NCI-H446 treated with DMSO at 0.1 percent for 48 hours (cell line): ENCODE data around the gene TRIO.

ENCODE experiments used
- DNase-seq: peaks from one replicate; lab custom pipeline; 2025; lab: John Stamatoyannopoulos, UW

The TRIO gene

DNA sequence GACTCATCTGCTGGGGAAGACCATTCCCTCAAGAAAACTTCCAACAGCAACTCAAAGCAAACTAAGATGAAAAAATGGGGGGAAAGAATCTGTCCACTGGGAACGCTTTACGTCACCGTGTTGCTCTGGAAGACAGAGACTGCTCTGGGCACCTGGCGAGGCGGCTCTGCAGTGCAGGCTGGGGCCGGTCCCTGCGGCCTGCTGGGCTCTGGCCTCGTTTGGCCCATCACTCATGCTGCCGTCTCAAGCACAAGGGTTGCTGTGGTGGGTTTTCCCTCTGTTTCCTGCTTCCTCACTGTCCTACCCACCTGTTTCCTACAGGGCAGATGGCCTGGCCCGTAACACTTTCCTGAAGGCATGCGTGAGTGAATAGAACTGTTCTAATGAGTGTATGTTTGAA is 345.6 kb downstream of the TRIO start:
- DNase-seq, result no peak

DNA sequence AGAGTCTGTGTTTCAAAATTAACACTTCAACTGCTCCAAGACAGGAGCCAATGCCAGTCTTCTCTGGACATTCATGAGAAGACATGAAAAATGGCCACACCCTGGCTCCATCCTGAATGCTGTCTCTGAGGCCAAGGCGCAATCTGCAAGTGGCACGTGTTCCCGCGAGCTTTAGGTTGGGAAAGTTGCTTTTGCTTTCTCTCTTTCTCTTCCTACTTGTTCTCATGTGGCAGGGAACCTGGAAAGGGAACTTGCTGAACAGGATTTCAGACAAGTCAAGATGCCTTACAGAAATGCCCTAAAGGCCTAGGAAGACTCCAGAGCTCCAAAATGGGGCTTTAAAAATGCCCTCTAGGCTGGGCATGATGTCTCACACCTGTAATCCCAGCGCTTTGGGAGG is 346.5 kb downstream of the TRIO start:
- no peak for DNase-seq

DNA sequence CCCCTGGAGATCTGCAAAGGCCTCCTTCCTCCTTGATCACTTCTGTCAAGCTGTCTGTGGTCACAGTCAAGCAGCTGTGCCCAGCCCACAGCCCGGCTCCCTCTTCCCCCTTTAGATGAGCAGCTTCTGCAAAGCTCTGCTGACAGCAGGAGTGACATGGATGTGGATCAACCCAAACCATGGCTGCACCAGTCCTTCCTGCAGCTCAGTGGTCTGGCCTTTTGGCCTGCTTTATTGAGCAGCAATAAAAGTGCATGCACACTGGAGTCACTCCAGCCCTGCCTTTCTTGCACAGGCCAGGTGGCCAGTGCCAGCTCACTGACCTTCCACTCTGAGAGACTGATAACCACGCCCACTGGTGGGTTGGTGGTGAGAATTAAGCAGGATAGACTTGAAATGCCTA is 347.2 kb downstream of the TRIO start:
- DNase-seq, result no peak

DNA sequence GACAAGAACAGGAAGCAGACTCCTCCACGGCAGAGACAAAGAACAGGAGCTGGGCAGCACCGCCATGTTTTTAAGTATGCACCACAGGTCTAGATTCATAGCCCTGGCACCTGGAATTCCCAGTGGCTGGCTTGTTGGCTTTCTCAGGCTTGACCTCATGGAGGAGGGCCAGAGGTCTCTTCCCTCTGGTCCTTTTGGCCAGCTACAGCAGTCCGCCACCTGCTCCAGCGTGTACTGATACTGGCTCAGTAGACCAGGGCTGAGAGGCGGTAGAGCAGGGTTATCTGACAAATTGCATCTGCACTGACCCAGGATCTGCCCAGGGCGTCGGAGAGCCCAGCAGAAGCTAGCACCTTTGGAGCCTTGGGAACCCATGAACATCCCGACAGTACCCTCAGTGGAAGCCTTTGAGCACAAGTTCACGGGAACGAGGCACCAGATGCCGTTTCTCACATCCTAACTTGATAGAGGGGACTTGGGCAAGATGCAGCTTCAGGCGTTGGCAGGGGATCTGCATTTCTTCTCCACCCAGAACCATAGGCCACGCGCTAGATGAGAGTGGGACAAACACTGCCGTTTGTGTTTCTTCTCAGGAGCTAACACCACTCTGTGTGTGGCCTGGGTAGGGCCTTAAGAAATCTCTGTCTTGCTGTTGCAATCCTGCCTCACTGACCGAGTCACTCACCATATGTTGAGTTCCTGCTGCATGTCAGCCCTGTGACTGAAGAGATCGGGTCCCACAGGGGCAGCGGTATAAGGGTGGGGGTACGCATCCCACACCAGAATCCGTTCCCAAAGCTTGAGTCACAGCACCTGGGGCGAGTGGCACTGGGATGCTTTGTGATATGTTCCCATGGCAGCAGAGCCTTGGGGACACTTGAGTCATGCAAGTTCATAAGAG is 348.1 kb downstream of the TRIO start:
- no peak for DNase-seq

DNA sequence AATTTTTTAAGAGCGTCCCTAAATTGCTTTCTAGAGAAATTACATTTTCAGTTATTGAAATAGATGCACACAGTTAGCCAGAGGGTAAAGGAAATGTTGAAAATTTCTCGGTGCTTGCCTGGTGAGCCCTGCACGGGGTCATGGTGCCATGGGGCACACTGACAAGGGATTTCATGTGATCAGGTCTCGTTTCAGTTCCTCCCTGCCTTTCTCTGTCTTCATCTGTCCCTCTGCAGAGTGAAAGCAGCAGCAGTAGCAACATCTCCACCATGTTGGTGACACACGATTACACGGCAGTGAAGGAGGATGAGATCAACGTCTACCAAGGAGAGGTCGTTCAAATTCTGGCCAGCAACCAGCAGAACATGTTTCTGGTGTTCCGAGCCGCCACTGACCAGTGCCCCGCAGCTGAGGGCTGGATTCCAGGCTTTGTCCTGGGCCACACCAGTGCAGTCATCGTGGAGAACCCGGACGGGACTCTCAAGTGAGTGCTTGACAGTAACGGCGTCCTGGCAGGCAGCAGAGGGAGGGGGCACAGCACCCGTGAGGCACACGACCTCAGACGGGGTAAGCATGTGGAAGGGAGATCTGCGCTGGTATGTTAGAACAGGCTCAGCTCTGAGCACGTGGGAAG is 349.3 kb downstream of the TRIO start:
- no peak for DNase-seq

DNA sequence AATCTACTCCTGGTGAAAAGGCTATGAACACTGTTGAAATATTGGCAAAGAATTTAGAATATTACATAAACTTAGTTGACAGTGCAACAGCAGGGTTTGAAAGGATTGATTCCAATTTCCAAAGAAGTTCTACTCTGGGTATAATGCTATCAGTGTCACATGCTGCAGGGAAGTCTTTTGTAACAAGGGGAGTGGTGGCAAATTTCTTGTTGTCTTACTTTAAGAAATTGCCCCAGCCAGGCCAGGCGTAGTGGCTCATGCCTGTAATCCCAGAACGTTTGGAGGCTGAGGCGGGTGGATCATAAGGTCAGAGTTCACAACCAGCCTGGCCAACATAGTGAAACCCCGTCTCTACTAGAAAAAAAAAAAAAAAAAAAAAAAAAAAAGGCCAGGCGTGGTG is 352.2 kb downstream of the TRIO start:
- DNase-seq, result no peak

DNA sequence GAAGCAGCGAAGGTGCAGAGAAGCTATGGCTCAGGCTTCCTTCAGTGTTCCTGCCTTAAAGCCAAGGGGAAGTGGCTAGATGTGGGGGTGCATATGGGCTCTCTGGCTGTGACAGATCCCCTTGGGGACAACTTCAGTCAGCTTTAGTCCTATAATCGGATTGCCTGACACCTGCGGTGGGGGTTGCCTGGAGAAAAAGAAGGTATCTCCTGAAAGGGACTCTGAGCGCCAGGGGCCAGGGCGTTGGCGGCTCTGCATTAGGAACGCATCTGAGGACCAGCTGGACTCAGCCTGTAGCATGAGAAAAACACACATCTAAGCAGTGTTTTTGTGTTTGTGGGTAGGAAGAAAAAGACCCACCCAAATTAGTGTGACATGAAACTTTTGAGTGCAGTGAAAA is 354.2 kb downstream of the TRIO start:
- no peak for DNase-seq

DNA sequence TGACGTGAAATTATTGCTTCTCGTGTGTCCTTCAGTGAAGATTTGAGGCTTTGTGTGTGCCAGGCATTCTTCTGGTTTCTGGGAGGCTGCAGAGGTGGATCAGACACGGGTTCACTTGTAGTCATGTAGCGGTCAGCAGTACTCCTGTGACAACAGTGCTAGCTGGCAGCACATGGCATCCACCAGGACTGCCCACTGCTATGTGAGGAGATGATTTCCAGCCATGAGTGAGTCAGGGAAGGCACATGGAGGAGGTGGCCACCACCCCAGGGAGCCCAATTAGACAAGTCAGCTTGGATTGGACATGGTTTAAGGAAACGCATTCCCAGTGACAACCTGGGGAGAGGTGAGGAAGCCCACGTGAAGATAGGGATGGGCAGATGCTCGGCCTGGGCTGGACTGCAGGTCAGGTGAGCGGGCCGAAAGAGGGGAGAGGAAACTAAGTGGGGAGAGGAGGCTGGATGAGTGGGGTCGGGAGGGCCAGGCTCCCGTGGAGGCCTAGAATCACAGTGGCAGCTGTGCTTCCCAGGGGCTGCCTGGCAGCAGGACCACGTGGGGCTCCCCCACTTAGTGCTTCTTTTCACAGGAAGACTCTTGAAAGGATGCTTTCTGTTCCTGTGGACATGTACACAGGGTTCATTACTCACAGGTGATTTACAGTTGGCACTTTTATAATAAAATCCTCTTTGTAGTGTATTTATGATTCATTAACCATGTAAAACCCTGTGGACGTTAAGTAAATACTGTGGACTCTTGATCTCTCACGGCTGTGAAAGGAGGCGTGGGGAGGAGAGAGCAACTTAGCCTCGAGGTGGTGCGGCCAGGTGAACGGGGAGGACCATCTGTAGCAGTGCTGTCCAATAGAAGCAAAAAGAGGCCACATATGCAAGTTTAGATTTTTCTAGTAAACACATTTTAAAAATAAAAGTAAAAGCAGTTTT is 358.5 kb downstream of the TRIO start:
- no peak for DNase-seq

DNA sequence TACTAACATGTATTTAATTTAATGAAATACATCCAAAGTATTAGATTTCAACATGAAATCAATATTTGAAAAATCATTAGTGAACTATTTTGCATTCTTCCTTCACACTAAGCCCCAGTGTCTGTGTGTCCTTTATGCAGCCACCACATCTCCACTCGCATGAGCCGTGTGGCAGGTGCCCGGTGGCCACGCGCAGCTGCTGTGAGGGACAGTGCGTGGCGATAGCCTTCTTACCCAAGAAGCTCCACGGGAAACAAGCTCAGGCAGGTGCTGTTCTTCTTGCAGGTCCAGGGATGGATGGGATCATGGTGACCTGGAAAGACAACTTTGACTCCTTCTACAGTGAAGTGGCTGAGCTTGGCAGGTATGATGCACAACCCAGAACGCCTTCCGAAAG is 359.1 kb downstream of the TRIO start:
- DNase-seq, result no peak

DNA sequence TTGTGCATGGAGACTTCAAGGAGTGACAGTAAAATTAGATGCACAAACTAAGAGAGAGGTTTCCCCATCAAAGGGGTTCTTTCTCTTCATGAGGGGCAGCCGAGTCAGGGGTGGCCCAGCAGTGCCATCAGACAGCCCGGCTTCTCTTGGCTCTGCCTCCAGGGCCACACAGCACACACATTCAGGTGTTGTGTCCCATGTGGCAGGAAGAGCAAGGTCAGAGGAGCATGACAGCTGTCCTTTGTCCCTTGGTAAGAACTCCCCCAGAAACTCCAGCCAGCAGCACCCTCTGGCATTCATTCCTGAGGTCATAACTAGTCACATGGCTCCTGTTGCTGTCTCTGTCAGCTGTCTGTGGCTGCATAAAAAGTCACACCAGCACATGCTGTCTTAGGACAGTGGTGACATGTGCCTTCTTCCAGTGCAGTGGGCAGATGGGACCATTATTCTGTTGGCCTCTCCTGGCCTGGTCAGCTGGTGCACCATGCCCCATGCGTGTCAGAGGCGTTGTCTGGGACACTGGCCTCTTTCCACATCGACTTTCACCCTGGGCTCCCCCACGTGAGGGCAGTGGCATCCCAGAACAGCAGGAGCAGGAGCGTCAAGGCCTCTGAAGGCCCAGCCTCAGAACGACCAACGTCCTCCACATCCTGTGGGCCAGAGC is 360.0 kb downstream of the TRIO start:
- DNase-seq, result no peak

DNA sequence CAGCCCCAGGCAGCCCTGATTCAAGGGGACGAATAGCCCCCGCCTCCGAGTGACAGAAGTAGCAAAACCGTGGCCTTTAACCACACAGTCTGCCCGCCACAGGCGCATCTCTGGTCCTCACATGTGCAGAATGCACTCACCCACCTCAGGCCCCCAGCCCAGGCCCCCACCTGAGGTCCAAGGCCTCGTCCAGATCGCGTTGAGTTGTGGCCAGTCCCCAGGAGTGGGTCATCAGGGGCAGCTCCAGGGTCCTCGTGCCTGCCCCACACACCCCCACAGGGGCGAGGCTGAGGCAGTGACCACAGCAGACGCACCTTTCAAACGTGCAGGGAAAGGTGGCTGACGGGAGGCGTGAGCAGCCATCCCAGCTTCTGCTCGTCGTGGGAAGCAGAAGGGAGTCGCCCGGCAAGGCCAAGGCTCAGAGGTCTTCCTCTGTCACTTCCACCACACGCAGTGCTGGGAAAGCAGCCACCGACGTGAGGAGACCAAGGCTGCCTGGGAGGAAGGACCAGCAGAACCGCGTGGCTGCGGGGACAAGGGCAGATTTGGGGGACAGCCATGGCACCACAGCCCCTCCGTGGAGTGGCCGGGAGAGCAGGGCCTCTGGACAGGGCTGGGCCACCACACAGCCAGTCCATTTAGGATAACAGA is 360.7 kb downstream of the TRIO start:
- no peak for DNase-seq

DNA sequence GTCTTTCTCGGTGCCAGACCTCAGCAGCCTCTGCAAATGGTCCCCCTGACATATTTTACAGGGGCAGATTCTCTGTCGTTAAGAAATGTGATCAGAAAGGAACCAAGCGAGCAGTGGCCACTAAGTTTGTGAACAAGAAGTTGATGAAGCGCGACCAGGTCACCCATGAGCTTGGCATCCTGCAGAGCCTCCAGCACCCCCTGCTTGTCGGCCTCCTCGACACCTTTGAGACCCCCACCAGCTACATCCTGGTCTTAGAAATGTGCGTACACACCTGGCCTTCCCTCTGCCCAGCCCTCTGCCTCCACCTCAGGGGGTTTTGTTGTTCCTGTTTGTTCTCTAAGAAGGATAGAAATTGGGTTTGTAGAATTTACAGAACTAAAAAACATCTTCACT is 361.2 kb downstream of the TRIO start:
- no peak for DNase-seq

DNA sequence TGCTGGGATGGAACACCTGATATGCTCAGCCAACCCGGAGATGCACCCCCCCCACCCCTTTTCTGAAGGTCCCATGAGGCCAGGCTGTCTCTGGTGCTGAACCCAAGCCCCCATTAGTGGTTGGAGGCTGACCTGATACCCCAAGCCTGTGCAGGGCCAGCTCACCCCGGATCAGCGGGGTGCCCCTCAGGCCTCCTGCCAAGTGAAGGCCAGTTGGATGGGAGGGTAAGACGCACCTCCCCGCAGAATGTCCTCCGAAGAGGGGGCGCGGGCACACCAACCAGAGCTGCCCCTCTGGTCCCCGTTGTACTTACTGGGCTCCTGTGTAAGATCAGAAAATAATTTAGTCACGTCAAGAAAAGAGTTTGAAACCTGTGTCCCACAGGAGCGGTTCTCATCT is 361.7 kb downstream of the TRIO start:
- DNase-seq, result no peak

DNA sequence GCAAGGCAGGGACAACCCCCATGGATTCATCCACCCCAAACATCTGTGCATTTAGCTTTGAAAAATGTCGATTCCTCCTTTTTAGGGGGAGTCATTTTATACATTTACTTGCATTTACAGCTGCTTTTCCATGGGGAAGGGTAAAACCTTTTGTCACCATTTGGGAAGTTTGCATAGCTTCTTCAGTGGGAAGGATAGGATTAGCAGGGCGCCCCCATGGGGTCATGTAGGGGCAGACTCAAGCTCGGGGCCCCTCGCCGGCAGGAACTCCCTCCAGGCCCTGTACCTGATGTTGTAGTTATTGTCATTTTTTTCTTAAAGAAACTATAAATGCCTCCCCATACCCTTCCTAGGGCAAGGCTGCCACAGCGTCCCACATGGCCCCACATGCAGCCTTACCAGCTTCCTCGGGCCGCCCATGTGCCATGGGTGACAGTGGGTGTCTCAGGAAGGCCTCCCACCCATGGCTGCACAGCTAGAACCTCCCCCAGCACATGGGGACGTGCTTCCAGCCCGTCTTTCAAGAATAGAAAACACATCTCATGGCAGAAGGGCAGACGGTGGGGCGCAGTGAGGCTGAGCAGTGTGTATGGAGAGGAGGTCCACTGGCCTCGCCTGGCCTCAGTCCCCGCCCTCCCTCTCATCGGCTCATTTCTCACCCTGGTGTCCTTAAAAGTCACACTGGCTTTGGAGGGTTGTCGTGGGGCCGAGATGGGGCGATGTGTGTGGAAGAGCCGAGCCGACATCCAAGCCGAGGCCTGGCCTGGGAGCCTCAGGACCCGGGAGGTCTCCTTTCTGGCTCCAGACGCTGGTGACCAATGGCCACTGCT is 362.4 kb downstream of the TRIO start:
- no peak for DNase-seq

DNA sequence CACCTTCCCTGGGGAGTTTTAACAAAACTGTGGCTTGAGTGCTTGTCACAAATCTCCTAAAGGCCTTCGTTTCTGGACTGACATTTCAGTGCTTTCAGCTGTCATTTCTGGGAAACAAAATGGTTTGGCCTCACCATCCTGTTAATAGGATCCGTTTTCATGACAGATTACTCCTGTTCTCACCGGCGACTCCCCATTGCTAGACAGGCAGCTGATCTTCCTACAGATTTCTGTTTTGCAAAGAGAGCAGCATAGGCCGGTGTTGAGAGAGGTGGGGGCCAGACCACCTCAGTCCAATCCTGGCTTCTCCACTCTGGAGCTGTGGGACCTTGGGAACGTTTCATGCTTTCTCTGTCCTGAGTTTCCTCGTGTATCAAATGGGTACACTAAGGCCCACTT is 363.0 kb downstream of the TRIO start:
- DNase-seq, result no peak

DNA sequence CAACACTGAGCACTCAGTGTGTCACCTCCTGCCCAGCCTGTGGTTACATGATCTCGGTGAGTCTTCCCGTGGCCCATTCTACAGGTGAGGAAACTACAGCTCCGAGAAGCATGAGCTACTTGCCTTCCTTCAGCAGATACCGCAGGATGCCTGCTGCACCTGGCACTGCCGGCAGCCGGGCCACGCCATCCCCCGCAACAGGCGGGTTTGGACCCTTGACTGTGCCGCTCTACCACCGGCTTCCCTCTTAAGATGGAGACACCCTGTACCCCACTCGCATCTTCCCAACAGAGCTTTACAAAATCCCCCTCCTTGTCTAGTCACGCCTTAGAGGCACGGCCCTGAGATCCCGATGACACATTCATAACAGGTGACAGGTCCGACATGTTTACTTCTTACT is 363.5 kb downstream of the TRIO start:
- no peak for DNase-seq

DNA sequence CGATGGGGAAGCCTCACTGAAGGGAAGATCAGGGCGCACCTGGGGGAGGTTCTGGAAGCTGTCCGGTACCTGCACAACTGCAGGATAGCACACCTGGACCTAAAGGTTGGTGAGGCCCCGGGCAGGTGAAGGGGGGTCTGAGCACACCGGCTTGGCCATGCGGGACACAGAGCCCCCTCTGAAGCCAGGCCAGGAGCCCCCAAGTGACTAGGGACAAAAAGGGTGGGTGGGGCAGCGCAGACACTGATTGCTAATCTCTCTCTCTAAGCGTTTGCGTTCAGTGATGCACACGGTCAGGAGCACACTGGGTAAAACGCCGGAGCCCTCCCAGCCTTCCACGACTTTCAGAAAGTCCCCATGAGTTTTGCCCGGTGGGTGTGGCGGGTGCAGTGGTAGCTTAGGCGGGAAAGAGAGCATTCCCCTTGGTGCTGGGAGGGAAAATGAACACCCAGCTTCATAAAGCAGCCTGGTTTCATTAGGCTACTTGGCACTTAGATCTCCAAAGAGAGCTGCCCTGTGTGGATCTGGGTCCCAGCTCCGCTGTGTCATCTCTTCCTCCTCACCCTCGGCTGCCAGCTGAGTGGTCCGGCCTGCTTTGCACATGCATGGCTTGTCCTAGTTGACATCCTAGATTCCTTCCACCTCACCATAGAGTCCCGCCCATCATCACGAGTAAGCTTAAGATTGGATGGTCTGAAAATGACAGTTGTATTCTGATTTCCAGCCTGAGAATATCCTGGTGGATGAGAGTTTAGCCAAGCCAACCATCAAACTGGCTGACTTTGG is 364.2 kb downstream of the TRIO start:
- no peak for DNase-seq

DNA sequence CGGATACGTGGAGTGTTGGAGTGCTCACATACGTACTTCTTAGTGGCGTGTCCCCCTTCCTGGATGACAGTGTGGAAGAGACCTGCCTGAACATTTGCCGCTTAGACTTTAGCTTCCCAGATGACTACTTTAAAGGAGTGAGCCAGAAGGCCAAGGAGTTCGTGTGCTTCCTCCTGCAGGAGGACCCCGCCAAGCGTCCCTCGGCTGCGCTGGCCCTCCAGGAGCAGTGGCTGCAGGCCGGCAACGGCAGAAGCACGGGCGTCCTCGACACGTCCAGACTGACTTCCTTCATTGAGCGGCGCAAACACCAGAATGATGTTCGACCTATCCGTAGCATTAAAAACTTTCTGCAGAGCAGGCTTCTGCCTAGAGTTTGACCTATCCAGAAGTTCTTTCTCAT is 364.9 kb downstream of the TRIO start:
- DNase-seq, result no peak

DNA sequence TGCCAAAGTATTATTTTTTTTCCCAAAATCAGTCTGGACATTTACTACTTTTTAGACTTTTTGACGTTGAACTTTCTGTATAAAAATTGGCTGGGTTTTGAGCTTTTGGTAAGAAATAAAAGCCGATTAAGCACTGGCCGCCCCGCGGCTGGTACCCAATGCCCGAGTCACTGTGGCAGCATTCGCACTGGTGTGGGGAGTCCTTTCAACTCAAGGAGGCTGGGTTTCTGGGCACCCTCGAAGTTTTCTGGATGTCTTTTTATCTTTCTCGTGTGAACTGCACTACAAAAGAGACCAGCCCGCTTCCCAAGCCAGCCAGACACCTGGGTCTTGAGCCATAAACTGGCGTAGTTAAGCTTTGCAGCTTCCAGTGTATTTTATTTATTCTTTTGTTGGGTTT is 366.4 kb downstream of the TRIO start:
- no peak for DNase-seq
